22Rv1 (cell line): ENCODE data around the gene PSG4.
"Not testable (repeated sequence)": the region's sequence is repeated elsewhere in the genome, so short reads cannot be mapped to it uniquely, and the experiment has no call there.

ENCODE experiments used
- ZFX ChIP-seq: fragments of 450-650 bp; IDR thresholded peaks from 2 replicates; pipeline ENCODE4 v1.6.1; 2017; ENCODE audit warnings: antibody characterized with exemption, borderline replicate concordance
- TF ChIP-seq, protein P1 (sequence below): fragments of 450-650 bp; IDR thresholded peaks from 2 replicates; pipeline ENCODE4 v1.5.1; 2017; ENCODE audit warnings: mild to moderate bottlenecking

DNA sequence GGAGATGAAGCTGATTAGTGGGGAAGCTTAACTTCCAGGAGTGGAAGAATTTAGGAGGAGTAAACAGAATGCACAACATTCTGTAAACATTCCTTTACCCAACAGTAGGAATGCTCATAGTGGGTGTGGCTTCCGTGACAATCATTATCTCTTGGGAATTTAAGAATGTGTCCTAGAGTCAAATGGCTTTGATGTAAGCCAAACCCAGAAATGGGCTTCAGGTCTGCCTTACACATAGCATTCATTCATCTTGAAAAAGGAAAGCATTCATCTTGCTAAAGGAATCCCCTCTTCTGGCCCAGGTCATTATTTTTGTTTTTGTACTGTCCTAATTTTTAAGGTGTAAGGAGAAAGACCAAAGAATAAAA is 43.2 kb upstream of the PSG4 start:
- TF ChIP-seq, protein P1, sequence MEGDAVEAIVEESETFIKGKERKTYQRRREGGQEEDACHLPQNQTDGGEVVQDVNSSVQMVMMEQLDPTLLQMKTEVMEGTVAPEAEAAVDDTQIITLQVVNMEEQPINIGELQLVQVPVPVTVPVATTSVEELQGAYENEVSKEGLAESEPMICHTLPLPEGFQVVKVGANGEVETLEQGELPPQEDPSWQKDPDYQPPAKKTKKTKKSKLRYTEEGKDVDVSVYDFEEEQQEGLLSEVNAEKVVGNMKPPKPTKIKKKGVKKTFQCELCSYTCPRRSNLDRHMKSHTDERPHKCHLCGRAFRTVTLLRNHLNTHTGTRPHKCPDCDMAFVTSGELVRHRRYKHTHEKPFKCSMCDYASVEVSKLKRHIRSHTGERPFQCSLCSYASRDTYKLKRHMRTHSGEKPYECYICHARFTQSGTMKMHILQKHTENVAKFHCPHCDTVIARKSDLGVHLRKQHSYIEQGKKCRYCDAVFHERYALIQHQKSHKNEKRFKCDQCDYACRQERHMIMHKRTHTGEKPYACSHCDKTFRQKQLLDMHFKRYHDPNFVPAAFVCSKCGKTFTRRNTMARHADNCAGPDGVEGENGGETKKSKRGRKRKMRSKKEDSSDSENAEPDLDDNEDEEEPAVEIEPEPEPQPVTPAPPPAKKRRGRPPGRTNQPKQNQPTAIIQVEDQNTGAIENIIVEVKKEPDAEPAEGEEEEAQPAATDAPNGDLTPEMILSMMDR: not testable (repeated sequence)
- not testable (repeated sequence) for TF ChIP-seq ZFX
